Measurements from ENCODE around the gene PEX11B.

Gene PEX11B

GRCh38 chr1:145906954-145907753, 11.4 kb downstream of the PEX11B start:
- no peak for DNase-seq (ENCODE audit: low read depth)

GRCh38 chr1:145901312-145902021, 17.1 kb downstream of the PEX11B start:
- no peak for DNase-seq (ENCODE audit: low read depth)

GRCh38 chr1:145898756-145899155, 19.8 kb downstream of the PEX11B start:
- no peak for DNase-seq (ENCODE audit: low read depth)

- DNase-seq (ENCODE audit: low read depth), result no peak
Observed at GRCh38 chr1:145897969-145898368, 20.5 kb downstream of the PEX11B start.

- DNase-seq (ENCODE audit: low read depth), result no peak
Observed at GRCh38 chr1:145895471-145895870, 23.0 kb downstream of the PEX11B start.

GRCh38 chr1:145893306-145894055, 25.0 kb downstream of the PEX11B start:
- DNase-seq (ENCODE audit: low read depth), result no peak

GRCh38 chr1:145892486-145893087, 25.9 kb downstream of the PEX11B start:
- peak; percentile 64 for DNase-seq (ENCODE audit: low read depth)

GRCh38 chr1:145891587-145892485, 26.7 kb downstream of the PEX11B start:
- peak; percentile 97 for DNase-seq (ENCODE audit: low read depth)

- peak; percentile 58 for DNase-seq (ENCODE audit: low read depth)
Observed at GRCh38 chr1:145891143-145891542, 27.4 kb downstream of the PEX11B start.

- DNase-seq (ENCODE audit: low read depth), result peak; percentile 39
Observed at GRCh38 chr1:145889722-145890121, 28.8 kb downstream of the PEX11B start.

GRCh38 chr1:145887631-145888030, 30.9 kb downstream of the PEX11B start:
- peak; percentile 27 for DNase-seq (ENCODE audit: low read depth)

- no peak for DNase-seq (ENCODE audit: low read depth)
Observed at GRCh38 chr1:145886816-145887215, 31.7 kb downstream of the PEX11B start.

- DNase-seq (ENCODE audit: low read depth), result no peak
Observed at GRCh38 chr1:145886390-145886789, 32.1 kb downstream of the PEX11B start.

GRCh38 chr1:145885738-145886287, 32.7 kb downstream of the PEX11B start, which contains the start of gene ANKRD35:
Gene ANKRD35, minus strand, starts transcription at chr1:145885866. Its CDS starts 108 bp downstream, at chr1:145885758.
- peak; percentile 74 for DNase-seq (ENCODE audit: low read depth)

- DNase-seq (ENCODE audit: low read depth), result peak; percentile 48
Observed at GRCh38 chr1:145884675-145885074, 33.8 kb downstream of the PEX11B start.

- DNase-seq (ENCODE audit: low read depth), result no peak
Observed at GRCh38 chr1:145879775-145880174, 38.7 kb downstream of the PEX11B start.

GRCh38 chr1:145878724-145879123, 39.8 kb downstream of the PEX11B start:
- peak; percentile 74 for DNase-seq (ENCODE audit: low read depth)

GRCh38 chr1:145877923-145878486, 40.5 kb downstream of the PEX11B start:
- peak; percentile 53 for DNase-seq (ENCODE audit: low read depth)

- no peak for DNase-seq (ENCODE audit: low read depth)
Observed at GRCh38 chr1:145874646-145875045, 43.9 kb downstream of the PEX11B start.
